ENCODE measurements around the gene LEPROT.

LEPROT gene

DNA sequence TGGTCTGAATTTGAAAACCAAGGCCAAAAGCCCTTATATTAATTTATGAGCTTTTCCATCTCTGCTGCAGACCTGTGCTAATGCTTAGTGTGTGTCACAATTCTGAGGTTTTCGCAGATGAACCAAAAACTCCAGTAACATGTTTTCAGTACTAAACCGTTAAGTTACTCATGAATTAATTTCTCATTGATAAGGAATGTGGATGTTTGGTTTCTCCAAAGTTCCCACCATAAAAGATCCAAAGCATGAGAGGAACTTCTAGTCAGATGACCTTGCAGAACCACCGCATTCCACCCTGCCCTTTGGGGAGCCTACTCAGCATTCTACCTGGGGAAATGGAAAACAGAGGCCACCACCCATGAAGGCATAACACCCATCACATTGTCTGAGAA is 7.5 kb upstream of the LEPROT start:
- FAIRE-seq = no peak

DNA sequence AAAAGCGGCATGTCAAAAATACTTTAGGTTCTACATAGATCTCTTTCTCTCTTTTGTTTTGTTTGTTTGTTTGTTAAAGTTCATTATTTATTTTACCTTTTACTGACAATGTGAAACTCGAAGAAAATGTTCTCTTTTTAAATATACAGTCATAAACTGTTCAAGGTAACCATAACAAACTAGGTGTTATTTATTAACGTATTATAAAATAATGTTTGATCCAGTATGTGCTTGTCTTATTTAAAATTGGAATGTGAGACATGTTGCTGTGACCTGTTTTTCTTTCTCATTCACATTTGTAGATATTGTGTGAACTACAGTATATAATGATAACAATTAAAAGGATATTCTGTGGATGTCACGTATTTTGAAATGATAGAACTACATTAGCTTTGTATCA is 5.9 kb upstream of the LEPROT start:
- peak; percentile 58 for FAIRE-seq

DNA sequence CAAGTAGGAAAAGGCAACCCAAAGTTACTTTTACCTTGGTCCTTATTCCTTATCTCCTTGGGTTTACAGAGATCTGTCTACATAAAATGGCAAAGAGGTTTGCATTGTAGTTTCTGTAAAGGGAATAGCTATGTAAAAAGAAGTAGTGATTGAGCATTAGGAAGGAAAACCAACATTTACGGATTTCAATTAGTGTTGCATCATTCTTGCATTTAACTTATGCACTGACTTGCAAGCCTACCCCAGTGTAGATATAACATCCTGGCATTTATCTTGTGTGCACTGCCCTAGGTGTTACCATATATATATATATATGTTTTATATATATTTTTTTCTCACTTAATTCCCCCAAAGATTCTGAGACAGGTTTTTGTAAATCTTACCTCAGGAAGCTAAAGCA is 3.7 kb upstream of the LEPROT start:
- no peak for FAIRE-seq

DNA sequence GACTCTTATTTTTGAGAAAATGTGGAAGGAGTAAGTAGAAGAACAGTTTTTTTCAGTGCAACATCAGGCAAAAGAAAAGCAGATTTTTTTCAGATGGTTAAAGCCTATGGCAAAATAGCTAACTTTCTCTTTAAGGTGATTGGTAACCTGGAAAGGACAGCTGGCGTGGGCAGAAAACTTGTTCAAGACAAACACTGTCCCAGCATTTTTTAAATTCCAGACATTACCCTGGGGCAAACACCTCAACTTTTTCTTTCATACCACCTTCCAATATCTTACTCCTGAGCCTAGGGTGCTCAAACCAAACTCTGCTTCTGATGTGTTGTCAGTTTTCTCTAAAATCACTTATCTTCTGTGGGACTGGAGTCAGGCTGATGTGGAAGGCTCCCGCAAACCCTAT is 2.7 kb upstream of the LEPROT start:
- FAIRE-seq = no peak

DNA sequence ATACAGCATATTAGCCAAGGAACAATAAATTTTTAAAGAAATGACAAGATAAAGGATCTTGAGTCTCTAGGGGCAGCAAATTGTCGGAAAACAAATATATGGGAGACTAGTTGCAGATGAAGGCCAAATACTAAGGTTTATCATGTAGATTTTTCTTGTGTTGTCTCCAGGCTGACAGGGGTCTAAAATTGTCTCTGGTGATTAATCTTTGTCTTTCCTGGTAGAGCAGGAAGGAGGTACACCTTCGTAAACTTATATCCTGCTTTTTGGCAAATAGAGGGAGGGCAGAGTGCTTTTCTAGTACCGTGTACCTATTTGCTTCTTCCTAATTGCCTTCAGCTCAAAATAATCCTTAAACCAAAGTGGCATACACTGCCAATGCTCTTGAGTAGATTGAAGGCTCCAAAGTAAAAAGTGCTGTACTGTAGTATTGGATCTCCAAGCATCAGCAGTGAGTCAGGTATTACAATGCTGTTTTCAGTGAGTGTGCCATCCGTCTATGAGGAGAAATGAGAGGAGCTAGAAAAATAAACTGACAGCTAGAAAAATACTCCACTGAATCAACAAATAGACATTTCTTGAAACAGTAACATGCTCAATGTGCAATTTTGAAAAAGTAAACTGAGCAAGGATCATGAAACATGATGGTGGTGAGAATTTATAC is 1.8 kb upstream of the LEPROT start:
- FAIRE-seq = no peak

DNA sequence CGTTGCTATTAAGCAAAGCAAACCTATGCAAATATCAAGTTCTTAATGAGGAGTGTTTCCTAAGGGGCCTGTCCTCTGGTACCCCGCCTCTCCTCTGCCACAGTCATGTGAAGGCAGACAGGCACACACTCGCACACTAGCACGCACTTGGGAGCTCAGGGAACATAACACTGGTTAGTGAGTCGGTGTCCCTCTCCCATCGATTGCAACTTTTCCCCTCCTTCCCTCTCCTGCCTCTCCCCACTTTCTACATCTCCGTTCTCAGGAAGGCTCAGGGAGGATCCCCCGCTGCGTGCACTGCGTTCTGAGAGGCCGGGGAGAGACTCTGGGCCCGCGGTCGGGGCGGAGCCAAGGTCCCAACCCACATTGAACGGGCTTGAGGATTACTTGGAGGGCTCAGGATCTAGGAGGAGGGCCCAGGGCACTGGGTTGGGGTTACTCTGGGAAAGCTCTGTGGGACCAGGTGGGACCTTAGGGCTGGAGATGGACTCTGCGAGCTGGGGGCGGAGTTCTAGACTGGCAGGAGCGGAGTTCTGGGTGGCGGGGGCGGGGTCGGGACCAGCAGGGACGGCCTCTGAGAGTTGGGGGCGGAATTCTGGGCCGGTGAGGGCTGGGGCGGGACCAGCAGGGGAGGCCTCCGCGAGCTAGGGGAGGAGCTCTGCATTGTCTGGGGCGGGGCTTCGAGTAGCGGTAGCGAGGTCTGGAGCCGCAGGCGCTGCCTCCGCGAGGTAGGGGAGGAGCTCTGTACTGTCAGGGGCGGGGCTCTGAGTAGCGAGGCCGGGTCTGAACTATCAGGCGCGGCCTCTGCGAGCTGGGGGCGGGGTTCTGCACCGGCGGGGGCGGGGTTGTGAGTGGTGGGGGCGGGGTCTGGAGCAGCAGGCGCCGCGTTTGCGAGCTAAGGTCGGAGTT is 533 bp upstream of the LEPROT start:
- no peak for FAIRE-seq

DNA sequence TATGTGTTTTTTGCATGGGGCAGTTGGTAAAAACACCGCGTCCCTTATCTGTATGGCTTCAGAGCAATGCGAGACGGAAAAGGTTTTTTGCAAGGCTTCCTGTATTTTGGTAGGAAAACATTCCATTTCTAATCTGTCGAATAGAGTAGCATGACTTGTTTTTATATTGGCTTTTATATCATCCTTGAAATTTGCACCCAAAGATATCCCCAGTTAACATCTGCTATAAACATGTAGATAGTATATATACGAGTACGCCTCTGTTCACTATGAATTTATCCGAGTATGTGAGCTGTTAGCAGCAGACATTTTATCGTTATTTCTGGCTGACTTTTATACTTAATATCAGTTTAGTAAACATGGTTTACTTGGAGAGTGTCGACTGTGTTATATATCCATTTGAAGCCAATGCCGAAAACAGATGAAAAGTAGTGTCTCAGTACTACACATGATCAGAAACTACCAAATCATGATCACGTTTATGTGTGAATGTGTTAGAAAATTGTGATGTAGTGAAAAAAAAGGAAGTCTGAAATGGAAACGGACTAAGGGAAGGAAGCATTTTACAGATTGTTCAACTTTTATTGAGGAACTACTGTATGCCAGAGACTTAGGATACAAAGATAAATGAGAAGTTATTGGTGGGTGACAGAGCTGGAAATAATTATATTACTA is 1.0 kb downstream of the LEPROT start:
- FAIRE-seq = no peak

DNA sequence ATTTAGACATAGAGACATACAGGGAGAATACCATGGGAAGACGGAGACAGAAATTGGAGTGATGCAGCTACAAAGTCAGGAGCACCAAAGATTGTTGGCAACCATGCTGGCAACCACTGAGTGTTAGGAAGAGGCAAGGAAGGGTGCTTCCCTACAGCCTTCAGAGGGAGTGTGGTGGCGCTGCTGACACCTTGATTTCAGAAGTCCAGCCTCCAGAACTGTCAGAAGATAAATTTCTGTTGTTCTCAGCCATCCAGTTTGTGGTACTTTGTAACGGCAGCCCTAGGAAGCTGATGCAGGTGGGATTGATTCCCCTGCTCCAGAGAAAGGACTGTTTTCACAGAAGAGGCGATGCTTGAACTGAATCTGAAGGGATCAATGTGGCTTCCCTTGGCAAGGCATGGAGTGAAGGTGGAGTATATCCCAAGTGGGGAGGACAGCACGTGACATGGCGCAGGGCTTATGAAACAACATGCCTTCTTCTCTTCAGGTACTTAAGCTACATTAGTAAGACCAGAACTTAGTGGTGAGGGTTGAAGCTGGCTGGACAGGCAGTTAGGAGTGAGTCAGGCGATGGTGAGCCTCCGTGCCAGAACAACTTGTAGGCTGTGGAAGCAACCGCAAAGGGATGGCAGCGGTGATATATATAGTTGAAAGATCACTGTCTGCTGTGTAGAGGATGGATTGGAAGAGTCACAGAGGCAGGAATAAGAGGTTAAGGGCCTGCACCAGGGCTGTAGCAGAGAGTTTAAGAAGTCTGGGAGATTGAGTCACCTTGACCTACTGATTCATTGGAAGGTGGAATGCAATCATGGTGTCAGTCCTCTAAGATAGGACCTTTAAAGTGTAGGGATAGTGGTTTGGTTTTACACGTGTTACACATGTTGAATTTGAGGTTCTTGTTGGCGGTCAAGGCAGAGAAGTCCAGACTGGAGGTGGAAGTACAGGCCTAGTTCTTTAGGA is 2.1 kb downstream of the LEPROT start:
- FAIRE-seq = no peak

DNA sequence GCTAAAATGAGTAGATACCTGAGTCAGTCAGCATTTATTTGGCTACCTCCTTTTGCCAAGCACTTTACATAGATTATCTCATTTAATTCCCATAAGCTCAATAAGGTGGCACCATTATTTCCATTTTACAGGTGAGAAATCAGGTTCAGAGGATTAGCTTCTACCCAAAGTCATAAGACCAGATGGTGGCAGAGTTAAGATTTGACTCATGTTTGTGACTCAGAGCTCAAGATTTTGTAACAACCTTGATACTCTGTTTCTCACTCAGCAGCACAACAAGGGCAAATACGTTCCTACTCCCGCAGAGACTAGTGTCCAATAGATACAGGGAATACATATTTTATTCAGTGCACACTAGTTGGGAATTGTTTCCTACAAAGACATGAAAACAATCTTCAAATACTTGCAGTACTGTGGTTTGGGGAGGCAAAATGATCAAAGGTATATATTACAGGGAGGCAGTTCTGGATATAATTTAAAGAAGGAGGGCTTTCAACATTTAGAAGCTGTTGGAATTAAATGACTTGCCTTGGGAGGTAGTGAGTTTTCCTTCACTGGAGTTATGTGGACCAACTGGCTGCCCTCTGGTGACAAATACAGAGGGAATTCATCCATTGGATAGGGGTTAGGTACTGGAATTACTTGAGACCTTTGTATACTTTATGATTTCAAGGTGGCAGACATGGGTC is 3.6 kb downstream of the LEPROT start:
- no peak for FAIRE-seq

DNA sequence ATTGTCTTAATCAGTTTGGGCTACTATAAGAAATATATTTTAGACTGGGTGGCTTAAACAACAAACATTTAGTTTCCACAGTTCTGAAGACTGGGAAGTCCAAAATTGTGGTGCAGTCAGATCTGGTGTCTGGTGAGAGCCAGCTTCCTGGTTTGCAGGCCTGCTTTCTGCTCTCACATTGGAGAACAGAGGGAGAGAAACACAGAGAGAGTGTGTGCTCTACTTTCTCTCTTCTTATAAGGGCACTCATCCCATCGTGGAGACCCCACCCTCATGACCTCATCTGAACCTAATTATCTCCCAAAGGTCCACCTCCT is 4.1 kb downstream of the LEPROT start:
- no peak for FAIRE-seq

DNA sequence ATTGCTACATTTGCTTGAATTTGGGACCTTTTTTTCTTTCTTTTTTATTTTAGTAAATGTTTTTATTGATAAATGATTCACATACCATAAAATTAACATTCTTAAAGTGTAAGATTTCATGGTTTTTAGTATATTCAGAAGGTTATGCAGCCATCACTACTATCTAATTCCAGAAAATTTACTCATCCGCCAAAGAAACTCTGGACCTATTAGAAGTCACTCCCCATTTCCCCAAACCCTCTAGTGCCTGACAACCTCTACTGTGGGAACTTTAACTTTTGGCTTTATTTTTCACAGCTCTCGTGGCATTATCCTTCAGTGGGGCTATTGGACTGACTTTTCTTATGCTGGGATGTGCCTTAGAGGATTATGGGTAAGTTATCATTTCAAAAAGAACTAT is 4.5 kb downstream of the LEPROT start:
- no peak for FAIRE-seq

DNA sequence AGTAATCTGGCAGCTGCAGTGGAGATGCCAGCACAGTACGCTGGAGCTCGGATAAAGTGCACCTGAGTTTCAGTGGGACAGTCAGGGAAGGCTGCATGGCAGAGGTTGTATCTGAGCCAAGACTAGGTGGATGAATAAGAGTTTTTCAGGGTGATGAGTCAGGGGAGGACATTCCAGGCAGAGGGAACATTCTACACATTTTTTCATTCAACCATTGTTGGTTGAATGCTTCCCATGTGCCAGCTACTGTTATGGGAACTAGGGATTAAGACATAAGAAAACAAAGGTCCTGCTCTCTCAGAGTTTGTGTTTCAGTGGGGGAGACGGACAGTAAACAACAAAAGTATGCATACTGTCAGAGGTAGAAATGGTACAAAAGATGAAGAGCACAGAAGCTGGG is 5.2 kb downstream of the LEPROT start:
- FAIRE-seq = no peak

DNA sequence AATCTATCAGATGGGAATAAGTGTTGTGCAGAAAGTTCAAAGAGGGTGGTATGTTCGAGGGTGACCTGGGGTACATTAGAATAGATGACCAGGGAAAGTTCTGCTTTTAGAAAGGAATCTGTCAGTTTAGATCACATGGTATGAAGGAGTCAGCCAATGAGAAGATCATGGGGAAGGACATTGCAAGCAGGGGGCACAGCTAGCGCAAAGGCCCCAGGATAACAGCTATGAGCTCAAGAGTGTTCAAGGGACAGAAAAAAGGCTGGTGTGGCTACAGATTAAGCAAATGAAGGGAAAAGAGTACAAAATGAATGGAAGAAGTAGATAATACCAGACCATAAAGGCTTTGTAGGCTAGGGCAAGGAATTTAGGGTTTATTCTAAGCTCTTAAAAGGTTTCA is 8.6 kb downstream of the LEPROT start:
- FAIRE-seq = no peak

DNA sequence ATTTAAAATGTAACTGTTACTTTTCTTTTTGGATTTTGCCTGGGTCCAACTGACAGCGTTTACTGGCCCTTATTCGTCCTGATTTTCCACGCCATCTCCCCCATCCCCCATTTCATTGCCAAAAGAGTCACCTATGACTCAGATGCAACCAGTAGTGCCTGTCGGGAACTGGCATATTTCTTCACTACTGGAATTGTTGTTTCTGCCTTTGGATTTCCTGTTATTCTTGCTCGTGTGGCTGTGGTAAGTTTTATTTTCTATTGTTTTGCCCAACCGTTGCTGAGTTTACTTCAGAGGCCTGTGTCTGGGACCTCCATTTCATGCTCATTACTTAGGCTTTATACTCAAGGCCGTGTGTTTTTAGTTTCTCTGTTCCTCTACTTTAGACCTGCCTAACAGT is 9.3 kb downstream of the LEPROT start:
- FAIRE-seq = no peak

DNA sequence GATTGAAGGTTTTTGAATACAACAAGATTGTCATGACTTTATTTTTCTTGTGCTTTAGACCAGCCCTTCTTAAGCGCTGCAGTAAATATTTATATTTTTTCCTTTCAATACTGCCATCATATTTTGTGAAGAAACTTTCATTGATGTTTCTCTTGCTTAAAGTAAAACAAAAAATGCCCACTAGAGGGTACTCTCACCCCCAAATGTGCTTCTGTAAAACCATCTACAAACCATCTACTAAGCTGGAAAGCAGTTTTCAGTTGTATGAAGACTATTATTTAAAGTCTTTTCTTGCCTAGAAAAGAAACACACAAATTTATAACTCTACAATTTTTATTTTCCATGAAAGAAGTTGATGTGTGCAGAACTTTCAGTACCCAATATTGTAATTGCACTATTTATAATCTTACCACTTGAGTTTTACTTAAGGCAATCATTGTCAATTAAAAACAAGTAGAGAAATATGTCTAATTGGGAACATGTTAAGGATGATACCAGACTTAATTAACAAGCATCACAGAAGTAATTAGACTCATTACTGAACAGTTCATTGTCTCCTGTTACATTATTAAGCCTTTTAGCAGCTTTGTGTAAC is 10.7 kb downstream of the LEPROT start:
- FAIRE-seq = peak; percentile 72

DNA sequence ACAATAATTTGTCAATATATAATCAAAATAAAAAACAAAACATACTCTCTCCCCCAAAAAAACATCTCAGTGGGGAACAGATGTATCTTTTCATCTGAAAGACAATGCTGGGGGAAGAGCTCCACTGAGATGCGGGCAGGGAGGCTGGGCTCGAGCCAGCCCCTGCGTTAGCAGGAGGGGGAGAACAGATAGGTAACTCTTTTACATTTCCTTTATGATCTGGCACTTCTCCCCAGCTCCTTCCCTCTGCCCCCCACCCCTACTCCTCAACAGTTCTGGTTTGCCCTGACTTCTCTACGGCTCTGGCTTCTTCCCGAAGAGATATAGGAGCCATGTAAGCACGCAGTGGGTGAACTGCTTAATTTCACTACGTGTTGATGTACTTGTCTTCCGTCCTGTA is 12.4 kb downstream of the LEPROT start:
- no peak for FAIRE-seq

DNA sequence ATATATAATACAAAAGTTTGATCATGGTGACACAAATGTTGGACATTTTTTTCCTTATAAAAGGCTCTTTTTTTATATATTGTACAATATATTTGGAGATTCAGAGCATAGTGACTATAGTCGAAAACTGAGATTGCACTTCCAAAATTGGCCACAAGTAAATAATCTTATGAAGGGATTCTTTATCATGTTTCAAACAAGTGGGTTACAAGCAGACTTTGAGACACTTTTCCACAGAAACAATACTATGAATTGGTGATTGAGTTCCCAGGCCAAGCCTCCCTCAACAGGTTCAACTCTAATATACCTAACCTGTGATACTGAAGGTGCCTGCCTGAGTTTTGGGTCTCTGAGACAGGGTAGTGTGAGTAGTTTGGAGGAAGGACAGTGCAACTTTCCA is 13.8 kb downstream of the LEPROT start:
- FAIRE-seq = no peak

DNA sequence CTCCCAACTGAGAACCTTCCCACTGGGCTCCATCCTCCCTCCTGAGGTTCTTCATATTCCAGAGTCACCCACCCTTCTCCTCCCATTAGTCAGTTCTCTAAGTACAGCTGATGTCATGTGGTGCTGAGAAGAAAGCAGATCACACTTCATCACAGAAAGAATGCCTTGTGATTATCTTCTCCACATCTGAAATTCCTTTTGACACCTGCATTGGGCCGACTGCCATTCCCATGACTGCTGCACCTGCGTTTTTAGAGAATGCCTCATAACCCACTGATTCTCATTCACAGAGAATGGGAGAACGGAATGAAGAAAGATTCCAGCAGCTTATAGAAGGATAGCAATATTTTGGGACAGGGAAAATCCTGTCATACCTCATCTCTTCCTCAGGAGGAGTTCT is 14.3 kb downstream of the LEPROT start:
- FAIRE-seq = no peak

DNA sequence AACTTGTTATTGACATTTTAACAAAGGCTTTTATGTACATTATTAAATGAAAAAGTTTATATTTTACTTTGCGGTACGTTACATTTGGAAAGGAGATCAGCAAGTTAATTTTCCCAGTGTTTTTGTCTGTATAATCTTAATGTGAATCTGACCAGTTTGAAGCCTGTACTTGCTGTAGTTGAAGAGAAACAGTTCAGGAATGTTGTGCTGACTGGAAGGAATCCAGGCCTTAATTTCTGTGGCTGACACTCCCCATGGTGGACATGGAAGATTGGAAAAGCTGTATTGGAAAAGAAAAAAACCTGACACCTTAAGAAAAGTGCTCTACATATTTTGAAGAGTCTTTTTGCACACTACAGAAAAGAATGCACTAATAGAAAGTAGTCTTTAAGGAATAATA is 15.5 kb downstream of the LEPROT start:
- FAIRE-seq = no peak

DNA sequence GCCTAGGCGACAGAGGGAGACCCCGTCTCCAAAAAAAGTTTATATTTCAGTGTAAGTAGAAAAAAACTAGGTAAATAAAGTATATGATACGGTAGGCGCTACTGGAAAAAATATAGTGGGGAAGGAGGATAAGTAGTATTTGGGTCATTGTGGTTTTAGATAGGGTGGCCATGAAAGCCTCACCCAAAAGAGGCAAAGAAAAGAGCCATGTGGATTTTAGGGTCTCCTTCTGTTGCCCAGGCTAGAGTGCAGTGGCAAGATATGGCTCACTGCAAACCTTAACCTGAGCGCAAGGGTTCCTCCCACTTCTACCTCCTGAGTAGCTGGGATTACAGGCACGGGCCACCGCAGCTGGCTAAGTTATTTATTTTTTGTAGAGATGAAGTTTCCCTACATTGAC is 17.1 kb downstream of the LEPROT start:
- FAIRE-seq = no peak

DNA sequence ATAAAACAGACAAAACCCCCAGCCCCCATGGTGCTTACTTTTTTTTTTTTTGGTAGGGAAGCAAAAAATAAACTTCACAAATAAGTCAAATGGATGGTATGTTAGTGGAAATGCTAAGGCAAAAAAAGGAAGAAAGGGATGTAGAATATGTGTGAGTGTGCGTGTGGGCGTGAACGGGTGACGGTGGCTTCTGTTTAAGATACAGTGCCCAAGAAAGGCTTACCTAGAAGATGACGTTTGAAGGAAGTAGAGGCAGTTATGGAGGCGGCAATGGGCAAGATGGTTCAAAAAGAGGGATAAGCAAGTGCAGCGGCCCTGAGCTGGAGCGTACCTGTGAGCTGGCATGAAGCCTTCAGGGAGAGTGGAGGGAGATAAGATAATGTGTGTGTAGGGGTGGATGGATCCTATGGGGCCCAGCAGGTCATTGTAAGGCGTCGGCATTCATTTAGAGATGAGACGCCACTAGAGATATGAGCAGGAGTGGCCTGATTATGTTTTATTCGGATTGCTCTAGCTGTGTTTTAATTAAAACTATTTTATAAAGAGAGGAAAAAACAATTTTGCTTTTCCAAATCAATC is 19.9 kb downstream of the LEPROT start:
- FAIRE-seq = peak; percentile 47

DNA sequence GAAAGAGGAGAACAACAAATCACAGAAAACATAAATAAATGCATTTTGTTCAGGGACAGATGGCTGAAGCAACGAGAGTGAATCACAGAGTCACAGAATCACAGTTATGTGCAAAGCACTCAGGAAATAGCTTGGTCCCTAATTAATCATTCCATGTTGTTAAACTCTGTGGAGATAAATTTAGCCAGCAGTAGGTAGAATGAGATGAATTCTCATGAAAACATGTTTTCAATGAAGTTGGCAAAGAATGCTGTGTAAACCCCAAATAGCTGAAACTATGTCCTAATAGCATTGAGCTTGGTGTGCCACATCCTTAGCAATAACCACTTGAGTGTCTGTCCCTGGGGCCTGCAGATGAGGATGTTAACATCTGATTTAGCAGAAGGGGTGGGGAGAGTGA is 20.4 kb downstream of the LEPROT start:
- FAIRE-seq = no peak
